ENCODE results near the gene INTS11. TPM values are rescaled to one million over a fixed set of nuclear protein-coding genes. Genes with fewer than 3 reads are reported as not detected.

The INTS11 gene
- total and polyA plus RNA-seq, 2 of the 13 experiments (the other 11 are each of a cell fraction or from before 2014, with no cell fraction given), result 52.8 to 94.8 TPM

DNA sequence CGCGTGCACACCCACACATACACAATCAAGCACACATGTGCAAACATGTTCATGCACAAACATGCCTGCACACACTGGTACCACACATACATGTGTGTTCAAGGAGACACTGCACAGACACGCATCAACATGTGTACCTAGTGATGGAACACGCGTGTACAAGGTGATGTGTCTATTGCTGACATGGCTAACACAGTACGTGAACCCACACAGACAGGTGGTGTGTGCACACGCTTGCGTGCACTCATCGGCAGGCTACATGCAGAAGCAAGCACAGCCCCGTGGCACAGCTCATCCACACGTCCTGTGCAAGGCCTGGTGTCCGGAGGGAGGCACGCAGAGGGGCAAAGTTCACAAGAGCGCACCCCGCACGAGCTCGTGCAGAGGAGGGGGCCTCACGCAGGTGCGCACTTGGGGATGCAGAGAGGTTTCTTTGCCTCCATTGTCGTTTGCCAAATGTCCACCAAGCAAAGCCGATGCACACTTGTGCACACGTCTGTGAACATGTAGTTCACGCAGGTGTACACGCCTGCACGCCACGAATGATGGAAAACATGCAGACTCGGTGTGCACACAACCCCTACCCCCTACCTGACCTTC, 17.7 kb downstream of the INTS11 start (continued):
- TF ChIP-seq ZNF350 (CRISPR knock-in tag; IDR thresholded peaks at IDR 0.05; ENCODE audit: borderline replicate concordance, low read depth) (no peak), FIP1L1 (IDR thresholded peaks at IDR 0.05; ENCODE audit: borderline replicate concordance, insufficient read depth, low read depth, low read length) (no peak), TEAD2 (CRISPR knock-in tag; IDR thresholded peaks at IDR 0.05) (no peak), PBX3 (CRISPR knock-in tag; IDR thresholded peaks at IDR 0.05; ENCODE audit: borderline replicate concordance) (no peak), SIN3A (IDR thresholded peaks at IDR 0.05; ENCODE audit: borderline replicate concordance, low read depth, low read length) (no peak), CEBPG (CRISPR knock-in tag; IDR thresholded peaks at IDR 0.05) (no peak), ATF7 (IDR thresholded peaks at IDR 0.05) (no peak), ATF7 (CRISPR knock-in tag; IDR thresholded peaks at IDR 0.05) (no peak), ZNF614 (CRISPR knock-in tag; IDR thresholded peaks at IDR 0.05; ENCODE audit: borderline replicate concordance) (peak; percentile 10; the same call in 1 of the 2 replicates), U2AF1 (optimal IDR thresholded peaks at IDR 0.05; ENCODE audit: low read depth, low read length) (peak; percentile 49), AHR (CRISPR knock-in tag; IDR thresholded peaks at IDR 0.05) (no peak), FOSL1 (CRISPR knock-in tag; IDR thresholded peaks at IDR 0.05; ENCODE audit: borderline replicate concordance) (no peak), ZNF296 (CRISPR knock-in tag; conservative IDR thresholded peaks at IDR 0.05) (0 out of 2 replicates have a peak, but pooled peaks have one; percentile 30), KDM5B (CRISPR knock-in tag; IDR thresholded peaks at IDR 0.05; ENCODE audit: borderline replicate concordance) (peak; percentile 48; the same call in 1 of the 2 replicates), ELF4 (CRISPR knock-in tag; IDR thresholded peaks at IDR 0.05; ENCODE audit: borderline replicate concordance) (no peak), RBM22 (optimal IDR thresholded peaks at IDR 0.05; ENCODE audit: low read length) (no peak), ZNF234 (CRISPR knock-in tag; conservative IDR thresholded peaks at IDR 0.05) (no peak), ZBTB42 (CRISPR knock-in tag; IDR thresholded peaks at IDR 0.05) (no peak), ZNF530 (CRISPR knock-in tag; IDR thresholded peaks at IDR 0.05; ENCODE audit: low read depth) (no peak), MEIS2 (CRISPR knock-in tag; IDR thresholded peaks at IDR 0.05) (no peak; the same call in 1 of the 2 replicates), NFATC3 (CRISPR knock-in tag; IDR thresholded peaks at IDR 0.05) (no peak)
- TF ChIP-seq, protein P1, sequence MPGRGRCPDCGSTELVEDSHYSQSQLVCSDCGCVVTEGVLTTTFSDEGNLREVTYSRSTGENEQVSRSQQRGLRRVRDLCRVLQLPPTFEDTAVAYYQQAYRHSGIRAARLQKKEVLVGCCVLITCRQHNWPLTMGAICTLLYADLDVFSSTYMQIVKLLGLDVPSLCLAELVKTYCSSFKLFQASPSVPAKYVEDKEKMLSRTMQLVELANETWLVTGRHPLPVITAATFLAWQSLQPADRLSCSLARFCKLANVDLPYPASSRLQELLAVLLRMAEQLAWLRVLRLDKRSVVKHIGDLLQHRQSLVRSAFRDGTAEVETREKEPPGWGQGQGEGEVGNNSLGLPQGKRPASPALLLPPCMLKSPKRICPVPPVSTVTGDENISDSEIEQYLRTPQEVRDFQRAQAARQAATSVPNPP (CRISPR knock-in tag; IDR thresholded peaks at IDR 0.05), result no peak
- TF ChIP-seq, protein P2, sequence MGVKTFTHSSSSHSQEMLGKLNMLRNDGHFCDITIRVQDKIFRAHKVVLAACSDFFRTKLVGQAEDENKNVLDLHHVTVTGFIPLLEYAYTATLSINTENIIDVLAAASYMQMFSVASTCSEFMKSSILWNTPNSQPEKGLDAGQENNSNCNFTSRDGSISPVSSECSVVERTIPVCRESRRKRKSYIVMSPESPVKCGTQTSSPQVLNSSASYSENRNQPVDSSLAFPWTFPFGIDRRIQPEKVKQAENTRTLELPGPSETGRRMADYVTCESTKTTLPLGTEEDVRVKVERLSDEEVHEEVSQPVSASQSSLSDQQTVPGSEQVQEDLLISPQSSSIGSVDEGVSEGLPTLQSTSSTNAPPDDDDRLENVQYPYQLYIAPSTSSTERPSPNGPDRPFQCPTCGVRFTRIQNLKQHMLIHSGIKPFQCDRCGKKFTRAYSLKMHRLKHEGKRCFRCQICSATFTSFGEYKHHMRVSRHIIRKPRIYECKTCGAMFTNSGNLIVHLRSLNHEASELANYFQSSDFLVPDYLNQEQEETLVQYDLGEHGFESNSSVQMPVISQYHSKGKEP (CRISPR knock-in tag; IDR thresholded peaks at IDR 0.05), result no peak
- TF ChIP-seq, protein P3, sequence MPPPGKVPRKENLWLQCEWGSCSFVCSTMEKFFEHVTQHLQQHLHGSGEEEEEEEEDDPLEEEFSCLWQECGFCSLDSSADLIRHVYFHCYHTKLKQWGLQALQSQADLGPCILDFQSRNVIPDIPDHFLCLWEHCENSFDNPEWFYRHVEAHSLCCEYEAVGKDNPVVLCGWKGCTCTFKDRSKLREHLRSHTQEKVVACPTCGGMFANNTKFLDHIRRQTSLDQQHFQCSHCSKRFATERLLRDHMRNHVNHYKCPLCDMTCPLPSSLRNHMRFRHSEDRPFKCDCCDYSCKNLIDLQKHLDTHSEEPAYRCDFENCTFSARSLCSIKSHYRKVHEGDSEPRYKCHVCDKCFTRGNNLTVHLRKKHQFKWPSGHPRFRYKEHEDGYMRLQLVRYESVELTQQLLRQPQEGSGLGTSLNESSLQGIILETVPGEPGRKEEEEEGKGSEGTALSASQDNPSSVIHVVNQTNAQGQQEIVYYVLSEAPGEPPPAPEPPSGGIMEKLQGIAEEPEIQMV (CRISPR knock-in tag; IDR thresholded peaks at IDR 0.05; ENCODE audit: low read depth), result 0 out of 2 replicates have a peak, but pooled peaks have one; percentile 21
- TF ChIP-seq, protein P4, sequence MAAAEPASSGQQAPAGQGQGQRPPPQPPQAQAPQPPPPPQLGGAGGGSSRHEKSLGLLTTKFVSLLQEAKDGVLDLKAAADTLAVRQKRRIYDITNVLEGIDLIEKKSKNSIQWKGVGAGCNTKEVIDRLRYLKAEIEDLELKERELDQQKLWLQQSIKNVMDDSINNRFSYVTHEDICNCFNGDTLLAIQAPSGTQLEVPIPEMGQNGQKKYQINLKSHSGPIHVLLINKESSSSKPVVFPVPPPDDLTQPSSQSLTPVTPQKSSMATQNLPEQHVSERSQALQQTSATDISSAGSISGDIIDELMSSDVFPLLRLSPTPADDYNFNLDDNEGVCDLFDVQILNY (CRISPR knock-in tag; conservative IDR thresholded peaks at IDR 0.05), result no peak
